Activated T-helper 17 cell treated with anti-CD3 and anti-CD28 coated beads, Interleukin-2, amount 50 U/mL, for 72 hours (primary cell): ENCODE measurements around the gene ADSS1. TPM values are rescaled to one million over a fixed set of nuclear protein-coding genes. Genes with fewer than 3 reads are reported as not detected.

Source experiments
- ATAC-seq: fragments of 150-1000 bp; cut with Tn5 transposase; replicated peaks from 2 replicates; pipeline ENCODE4 v1.10.0; 2021; ENCODE audit warnings: mild to moderate bottlenecking, moderate library complexity
- H3K27ac Mint-ChIP-seq: one replicate; pipeline ENCODE4 v1.8.0; 2022; ENCODE audit warnings: mixed read lengths
- H3K27me3 Mint-ChIP-seq: one replicate; pipeline ENCODE4 v1.8.0; 2022; ENCODE audit warnings: mixed read lengths
- H3K36me3 Mint-ChIP-seq: one replicate; pipeline ENCODE4 v1.8.0; 2022; ENCODE audit warnings: low read depth, mild to moderate bottlenecking, mixed read lengths
- H3K4me1 Mint-ChIP-seq: one replicate; pipeline ENCODE4 v1.8.0; 2022; ENCODE audit warnings: mixed read lengths
- H3K4me3 Mint-ChIP-seq: one replicate; pipeline ENCODE4 v1.8.0; 2022; ENCODE audit warnings: mild to moderate bottlenecking, mixed read lengths
- H3K9me3 Mint-ChIP-seq: one replicate; pipeline ENCODE4 v1.8.0; 2022; ENCODE audit warnings: mixed read lengths
- total RNA-seq, 2 donors: library from RNA; stranded (reverse); gene quantifications; one replicate each; pipeline ENCODE4 v1.2.3, GENCODE V29; 2022

The ADSS1 gene
- total RNA-seq, 2 donors from 2014 or later, result 0.91 to 2.4 TPM

DNA sequence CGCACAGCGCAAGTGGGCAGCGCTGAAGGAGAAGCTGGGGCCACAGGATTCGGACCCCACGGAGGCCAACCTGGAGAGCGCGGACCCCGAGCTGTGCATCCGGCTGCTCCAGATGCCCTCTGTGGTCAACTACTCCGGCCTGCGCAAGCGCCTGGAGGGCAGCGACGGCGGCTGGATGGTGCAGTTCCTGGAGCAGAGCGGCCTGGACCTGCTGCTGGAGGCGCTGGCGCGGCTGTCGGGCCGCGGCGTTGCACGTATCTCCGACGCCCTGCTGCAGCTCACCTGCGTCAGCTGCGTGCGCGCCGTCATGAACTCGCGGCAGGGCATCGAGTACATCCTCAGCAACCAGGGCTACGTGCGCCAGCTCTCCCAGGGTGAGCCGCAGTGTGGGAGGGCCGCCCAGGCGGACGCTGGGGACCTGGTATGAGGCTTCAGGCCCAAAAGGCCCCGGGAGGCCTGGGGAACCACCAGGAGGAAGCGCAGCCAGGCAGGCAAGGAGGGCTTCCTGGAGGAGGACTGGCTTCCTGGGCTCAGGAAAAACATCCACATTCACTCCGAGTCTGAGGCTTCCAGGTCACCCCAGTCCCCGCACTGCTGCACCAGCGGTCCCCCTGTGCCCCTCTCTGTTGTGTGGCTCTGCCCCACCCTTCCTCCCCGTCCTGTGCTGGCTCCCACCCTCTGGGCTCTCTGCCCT, 22.5 kb upstream of the ADSS1 start:
- Mint-ChIP-seq H3K4me1 (no peaks in the 10 kb centered on the region), H3K27ac (no peak overlapping the region), H3K36me3 (peaks cover 6% of the 10 kb centered on the region), H3K9me3 (no peaks in the 10 kb centered on the region), H3K27me3 (no peaks in the 10 kb centered on the region), H3K4me3 (no peak overlapping the region)
- no peak for ATAC-seq

GRCh38 chr14:104702106-104702505, 21.9 kb upstream of the ADSS1 start:
- Mint-ChIP-seq H3K4me1 (no peaks in the 10 kb centered on the region), H3K36me3 (peaks cover 6% of the 10 kb centered on the region), H3K27me3 (no peaks in the 10 kb centered on the region), H3K27ac (no peak overlapping the region), H3K4me3 (no peak overlapping the region), H3K9me3 (no peaks in the 10 kb centered on the region)
- ATAC-seq, result no peak

DNA sequence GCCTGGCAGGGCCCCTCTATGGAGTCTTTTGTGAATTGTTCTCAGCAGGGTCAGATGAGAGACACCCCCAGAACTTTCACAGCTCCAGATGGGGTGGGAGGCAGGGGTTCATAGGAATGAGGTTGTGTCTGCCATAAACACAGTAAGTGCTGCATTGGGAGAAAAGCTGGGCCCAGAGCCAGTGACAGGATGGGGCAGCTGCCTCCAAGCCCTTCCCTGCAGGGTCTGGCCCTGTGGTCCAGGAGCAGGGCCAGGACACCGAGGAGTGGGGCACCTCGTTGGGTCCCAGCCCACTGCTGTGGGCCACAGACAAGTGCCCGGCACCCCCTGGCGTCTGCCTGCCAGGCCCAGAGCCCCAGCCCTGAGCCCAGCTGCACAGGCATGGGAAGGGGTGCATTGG, 21.4 kb upstream of the ADSS1 start:
- H3K4me3 Mint-ChIP-seq, result no peak overlapping the region
- H3K27me3 Mint-ChIP-seq, result no peaks in the 10 kb centered on the region
- ATAC-seq, result no peak

GRCh38 chr14:104703269-104703668, 20.8 kb upstream of the ADSS1 start:
- no peak overlapping the region for H3K27ac Mint-ChIP-seq
- no peaks in the 10 kb centered on the region for H3K27me3 Mint-ChIP-seq
- peaks cover 6% of the 10 kb centered on the region for H3K36me3 Mint-ChIP-seq
- no peaks in the 10 kb centered on the region for H3K9me3 Mint-ChIP-seq
- H3K4me3 Mint-ChIP-seq, result no peak overlapping the region
- no peak for ATAC-seq
- H3K4me1 Mint-ChIP-seq, result no peaks in the 10 kb centered on the region

More for the DNA sequence above, 21.4 kb upstream of the ADSS1 start:
- peaks cover 6% of the 10 kb centered on the region for H3K36me3 Mint-ChIP-seq
- H3K9me3 Mint-ChIP-seq, result no peaks in the 10 kb centered on the region
- no peaks in the 10 kb centered on the region for H3K4me1 Mint-ChIP-seq
- H3K27ac Mint-ChIP-seq, result no peak overlapping the region

GRCh38 chr14:104704252-104704651, 19.8 kb upstream of the ADSS1 start:
- no peak for ATAC-seq
- Mint-ChIP-seq H3K9me3 (no peaks in the 10 kb centered on the region), H3K27me3 (no peaks in the 10 kb centered on the region), H3K27ac (no peak overlapping the region), H3K4me3 (no peak overlapping the region), H3K36me3 (peaks cover 6% of the 10 kb centered on the region), H3K4me1 (no peaks in the 10 kb centered on the region)

GRCh38 chr14:104705340-104706047, 18.5 kb upstream of the ADSS1 start:
- no peak overlapping the region for H3K27ac Mint-ChIP-seq
- H3K36me3 Mint-ChIP-seq, result peaks cover 10% of the 10 kb centered on the region
- H3K4me1 Mint-ChIP-seq, result no peaks in the 10 kb centered on the region
- no peaks in the 10 kb centered on the region for H3K27me3 Mint-ChIP-seq
- no peak overlapping the region for H3K4me3 Mint-ChIP-seq
- no peaks in the 10 kb centered on the region for H3K9me3 Mint-ChIP-seq
- ATAC-seq, result no peak

DNA sequence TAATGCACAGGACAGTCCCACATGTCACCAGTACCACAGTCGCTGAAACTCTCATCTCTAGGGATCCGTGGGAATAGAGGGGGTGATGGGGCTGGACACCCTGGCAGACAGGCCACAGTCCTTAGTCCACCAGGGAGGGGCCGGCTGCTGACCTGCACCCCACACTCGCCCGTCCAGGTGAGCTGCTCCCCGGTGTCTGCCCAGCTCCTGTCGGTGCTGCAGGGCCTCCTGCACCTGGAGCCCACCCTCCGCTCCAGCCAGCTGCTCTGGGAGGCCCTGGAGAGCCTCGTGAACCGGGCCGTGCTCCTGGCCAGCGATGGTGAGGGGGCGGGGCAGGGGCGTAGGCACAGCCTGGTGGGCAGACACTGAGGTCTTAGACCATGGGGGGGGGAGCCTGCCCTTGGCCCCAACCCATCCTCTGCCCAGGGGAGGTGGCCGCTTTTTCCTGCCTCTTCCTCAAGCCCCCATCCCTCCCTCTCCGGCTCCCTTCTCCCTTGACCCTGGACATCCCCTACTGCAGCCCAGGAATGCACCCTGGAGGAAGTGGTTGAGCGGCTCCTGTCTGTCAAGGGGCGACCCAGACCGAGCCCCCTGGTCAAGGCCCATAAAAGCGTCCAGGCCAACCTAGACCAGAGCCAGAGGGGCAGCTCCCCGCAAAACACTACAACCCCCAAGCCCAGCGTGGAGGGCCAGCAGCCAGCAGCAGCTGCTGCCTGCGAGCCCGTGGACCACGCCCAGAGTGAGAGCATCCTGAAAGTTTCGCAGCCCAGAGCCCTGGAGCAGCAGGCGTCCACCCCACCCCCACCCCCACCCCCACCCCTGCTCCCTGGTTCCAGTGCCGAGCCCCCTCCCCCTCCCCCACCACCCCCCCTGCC, 17.1 kb upstream of the ADSS1 start:
- H3K27me3 Mint-ChIP-seq, result no peaks in the 10 kb centered on the region
- no peaks in the 10 kb centered on the region for H3K4me1 Mint-ChIP-seq
- H3K9me3 Mint-ChIP-seq, result no peaks in the 10 kb centered on the region
- peaks cover 10% of the 10 kb centered on the region for H3K36me3 Mint-ChIP-seq
- H3K4me3 Mint-ChIP-seq, result no peak overlapping the region
- H3K27ac Mint-ChIP-seq, result no peak overlapping the region
- no peak for ATAC-seq

- ATAC-seq, result no peak
- Mint-ChIP-seq H3K27ac (no peak overlapping the region), H3K4me1 (no peaks in the 10 kb centered on the region), H3K36me3 (peaks cover 10% of the 10 kb centered on the region), H3K9me3 (no peaks in the 10 kb centered on the region), H3K4me3 (no peak overlapping the region), H3K27me3 (no peaks in the 10 kb centered on the region)
Measured at GRCh38 chr14:104707608-104708595, 16.1 kb upstream of the ADSS1 start.

DNA sequence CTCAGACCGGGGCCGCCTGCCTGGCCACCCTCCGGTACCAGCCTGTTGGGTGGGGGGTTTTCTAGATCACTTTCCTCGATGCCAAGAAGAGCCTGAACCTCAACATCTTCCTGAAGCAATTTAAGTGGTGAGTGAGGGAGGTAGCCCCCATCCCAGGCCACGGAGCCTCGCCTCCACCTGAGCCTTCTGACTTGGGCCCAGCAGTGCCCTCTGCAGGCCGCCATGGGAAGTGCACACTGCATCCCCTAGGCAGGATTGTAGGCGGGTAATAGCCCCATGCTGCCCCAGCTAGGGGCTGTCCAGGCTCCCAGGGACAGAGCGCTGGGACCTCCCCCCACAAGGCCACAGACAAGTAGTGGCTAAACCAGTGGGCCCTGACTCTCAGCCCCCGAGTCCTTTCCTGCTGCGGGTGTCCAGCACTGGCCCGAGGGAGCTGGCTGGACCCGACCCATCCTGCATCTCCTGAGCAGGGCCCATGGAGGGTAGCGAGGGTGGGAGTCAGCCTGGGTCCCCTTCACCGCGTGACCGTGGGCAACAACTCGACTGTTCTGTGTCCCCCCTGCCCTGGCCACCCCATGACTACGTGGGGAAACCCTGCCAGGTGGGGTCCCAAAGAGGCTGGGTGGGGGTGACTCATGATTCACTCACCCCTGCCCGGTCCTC, 15.3 kb upstream of the ADSS1 start:
- H3K4me1 Mint-ChIP-seq, result no peaks in the 10 kb centered on the region
- peaks cover 12% of the 10 kb centered on the region for H3K36me3 Mint-ChIP-seq
- ATAC-seq, result peak; percentile 82
- H3K27me3 Mint-ChIP-seq, result no peaks in the 10 kb centered on the region
- no peak overlapping the region for H3K27ac Mint-ChIP-seq
- no peaks in the 10 kb centered on the region for H3K9me3 Mint-ChIP-seq
- no peak overlapping the region for H3K4me3 Mint-ChIP-seq

- Mint-ChIP-seq H3K4me3 (no peak overlapping the region), H3K9me3 (no peaks in the 10 kb centered on the region), H3K36me3 (peaks cover 14% of the 10 kb centered on the region), H3K4me1 (no peaks in the 10 kb centered on the region), H3K27ac (no peak overlapping the region), H3K27me3 (no peaks in the 10 kb centered on the region)
- no peak for ATAC-seq
Measured at GRCh38 chr14:104709387-104710039, 14.5 kb upstream of the ADSS1 start.

DNA sequence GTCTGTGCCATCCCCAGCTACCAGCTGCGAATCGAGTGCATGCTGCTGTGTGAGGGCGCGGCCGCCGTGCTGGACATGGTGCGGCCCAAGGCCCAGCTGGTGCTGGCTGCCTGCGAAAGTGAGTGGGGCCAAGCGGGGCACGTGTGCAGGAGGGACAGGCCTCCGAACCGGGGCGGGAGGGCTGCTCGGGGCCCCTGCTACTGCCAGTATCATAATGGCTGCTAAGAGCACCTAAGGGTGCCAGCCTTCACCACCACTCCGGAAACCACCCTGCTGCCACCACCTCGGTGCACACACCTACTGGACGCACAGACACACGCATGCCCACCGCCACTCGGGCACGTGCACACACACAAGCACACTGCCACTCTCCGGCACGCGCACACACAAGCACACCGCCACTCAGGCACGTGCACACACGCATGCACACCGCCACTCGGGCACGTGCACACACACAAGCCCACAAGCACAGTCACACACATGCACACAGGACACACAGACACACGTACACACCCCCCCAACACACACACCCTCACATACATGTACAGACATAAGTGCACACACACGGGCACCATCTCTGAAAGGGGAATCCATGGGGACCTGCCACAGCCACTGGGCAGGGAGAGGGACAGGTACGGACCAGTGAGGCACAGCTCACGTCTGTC, 13.8 kb upstream of the ADSS1 start:
- Mint-ChIP-seq H3K27me3 (no peaks in the 10 kb centered on the region), H3K36me3 (peaks cover 15% of the 10 kb centered on the region), H3K4me1 (no peaks in the 10 kb centered on the region), H3K4me3 (no peak overlapping the region), H3K9me3 (no peaks in the 10 kb centered on the region), H3K27ac (no peak overlapping the region)
- ATAC-seq, result no peak

DNA sequence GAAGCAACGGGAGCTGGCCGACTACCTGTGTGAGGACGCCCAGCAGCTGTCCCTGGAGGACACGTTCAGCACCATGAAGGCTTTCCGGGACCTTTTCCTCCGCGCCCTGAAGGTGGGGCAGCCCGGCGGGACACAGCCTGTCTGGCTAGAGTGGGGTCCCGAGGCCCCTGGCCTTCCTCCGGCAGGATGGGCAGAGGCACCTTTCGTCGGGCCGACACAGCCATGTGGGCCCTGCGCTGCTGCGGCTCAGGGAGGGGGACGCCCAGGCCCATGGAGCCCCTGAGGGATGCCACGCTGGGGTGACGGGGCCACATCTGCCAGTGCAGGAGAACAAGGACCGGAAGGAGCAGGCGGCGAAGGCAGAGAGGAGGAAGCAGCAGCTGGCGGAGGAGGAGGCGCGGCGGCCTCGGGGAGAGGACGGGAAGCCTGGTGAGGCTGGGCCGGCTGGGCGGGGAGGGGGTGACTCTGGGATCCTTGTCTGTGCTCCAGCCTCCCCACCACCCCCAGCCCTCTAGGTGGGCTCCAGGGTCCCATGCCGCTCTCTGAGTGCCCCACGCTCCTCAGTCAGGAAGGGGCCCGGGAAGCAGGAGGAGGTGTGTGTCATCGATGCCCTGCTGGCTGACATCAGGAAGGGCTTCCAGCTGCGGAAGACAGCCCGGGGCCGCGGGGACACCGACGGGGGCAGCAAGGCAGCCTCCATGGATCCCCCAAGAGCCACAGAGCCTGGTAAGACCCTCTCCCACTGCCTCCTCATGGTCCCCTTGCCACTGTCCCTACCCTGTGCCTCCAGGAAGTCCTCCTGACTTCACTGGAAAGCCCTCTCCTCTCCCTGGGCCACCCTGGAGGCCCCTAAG, 10.9 kb upstream of the ADSS1 start:
- ATAC-seq, result no peak
- H3K4me1 Mint-ChIP-seq, result no peaks in the 10 kb centered on the region
- H3K4me3 Mint-ChIP-seq, result no peak overlapping the region
- no peak overlapping the region for H3K27ac Mint-ChIP-seq
- no peaks in the 10 kb centered on the region for H3K9me3 Mint-ChIP-seq
- peaks cover 23% of the 10 kb centered on the region for H3K36me3 Mint-ChIP-seq
- H3K27me3 Mint-ChIP-seq, result no peaks in the 10 kb centered on the region
